HG03045 (cell line): ENCODE results near the gene AQP12B.

Experiments used
- ATAC-seq: cut with Tn5 transposase; IDR thresholded peaks from one replicate; pipeline ENCODE4 v1.9.1; 2021; ENCODE audit warnings: mild to moderate bottlenecking, moderate library complexity; ENCODE audit not compliant: unreplicated experiment

The AQP12B gene

GRCh38 chr2:240718896-240719490, 36.3 kb upstream of the AQP12B start:
- ATAC-seq = no peak

GRCh38 chr2:240717681-240718581, 35.2 kb upstream of the AQP12B start:
- no peak for ATAC-seq

- no peak for ATAC-seq
Observed at GRCh38 chr2:240717181-240717641, 34.5 kb upstream of the AQP12B start.

GRCh38 chr2:240716130-240716798, 33.6 kb upstream of the AQP12B start:
- no peak for ATAC-seq

- ATAC-seq = no peak
Observed at GRCh38 chr2:240714747-240715725, 32.4 kb upstream of the AQP12B start.

- no peak for ATAC-seq
Observed at GRCh38 chr2:240713928-240714746, 31.5 kb upstream of the AQP12B start.

GRCh38 chr2:240713071-240713927, 30.6 kb upstream of the AQP12B start:
- ATAC-seq = no peak

GRCh38 chr2:240712121-240712520, 29.4 kb upstream of the AQP12B start:
- no peak for ATAC-seq

GRCh38 chr2:240711701-240712100, 29.0 kb upstream of the AQP12B start:
- ATAC-seq = no peak

GRCh38 chr2:240711296-240711695, 28.6 kb upstream of the AQP12B start:
- ATAC-seq = no peak

GRCh38 chr2:240708457-240708856, 25.8 kb upstream of the AQP12B start:
- no peak for ATAC-seq

GRCh38 chr2:240707821-240708220, 25.1 kb upstream of the AQP12B start:
- ATAC-seq = no peak

- no peak for ATAC-seq
Observed at GRCh38 chr2:240707043-240707756, 24.5 kb upstream of the AQP12B start.

GRCh38 chr2:240705204-240705791, 22.6 kb upstream of the AQP12B start:
- no peak for ATAC-seq

- ATAC-seq = no peak
Observed at GRCh38 chr2:240704651-240705050, 22.0 kb upstream of the AQP12B start.

GRCh38 chr2:240703417-240704341, 21.0 kb upstream of the AQP12B start:
- ATAC-seq = no peak

GRCh38 chr2:240702640-240703011, 19.9 kb upstream of the AQP12B start:
- no peak for ATAC-seq
